Neural cell (in vitro differentiated cells): ENCODE data around the gene ADTRP. TPM values are rescaled to one million over a fixed set of nuclear protein-coding genes. Genes with fewer than 3 reads are reported as not detected.

ENCODE experiments used
- H2AFZ ChIP-seq: fragments of 200-600, 300-800 bp; sonication (generic), shearing (Covaris generic); 2 replicates; pipeline ENCODE4 v1.6.0; 2014; ENCODE audit warnings: low read depth, mild to moderate bottlenecking, antibody characterized with exemption, low read length, moderate library complexity
- H3F3A ChIP-seq: fragments of 200-600 bp; shearing (Covaris generic); 2 replicates; pipeline ENCODE4 v1.6.1; 2016; ENCODE audit warnings: mild to moderate bottlenecking, moderate library complexity, mixed read lengths, antibody characterized with exemption, low read length; ENCODE audit not compliant: insufficient read depth, poor library complexity, severe bottlenecking
- H3K27ac ChIP-seq: fragments of 200-600, 300-800 bp; sonication (generic), shearing (Covaris generic); 2 replicates; pipeline ENCODE4 v1.5.1; 2014; ENCODE audit warnings: mild to moderate bottlenecking, low read length, moderate library complexity
- H3K27me3 ChIP-seq: fragments of 300-800, 200-600 bp; sonication (generic), shearing (Covaris generic); 2 replicates; pipeline ENCODE4 v1.6.0; 2014; ENCODE audit warnings: mild to moderate bottlenecking, low read depth, low read length, moderate library complexity; ENCODE audit not compliant: insufficient read depth
- H3K36me3 ChIP-seq: fragments of 300-800, 200-600 bp; sonication (generic), shearing (Covaris generic); 2 replicates; pipeline ENCODE4 v1.5.1; 2014; ENCODE audit warnings: mild to moderate bottlenecking, antibody characterized with exemption, low read length, moderate library complexity; ENCODE audit not compliant: insufficient read depth
- H3K4me2 ChIP-seq: fragments of 300-800, 200-600 bp; sonication (generic), shearing (Covaris generic); 2 replicates; pipeline ENCODE4 v1.6.0; 2014; ENCODE audit warnings: mild to moderate bottlenecking, low read length
- H3K4me3 ChIP-seq: fragments of 300-800, 200-600 bp; sonication (generic), shearing (Covaris generic); 2 replicates; pipeline ENCODE4 v1.5.1; 2014; ENCODE audit warnings: mild to moderate bottlenecking, low read length, moderate library complexity
- H3K79me2 ChIP-seq: fragments of 200-600 bp; shearing (Covaris generic); replicated peaks from 2 replicates; pipeline ENCODE4 v1.6.0; 2014; ENCODE audit warnings: mild to moderate bottlenecking, low read length, moderate library complexity; ENCODE audit not compliant: insufficient read depth
- H3K9ac ChIP-seq: fragments of 300-800, 200-600 bp; sonication (generic), shearing (Covaris generic); 2 replicates; pipeline ENCODE4 v1.6.1; 2016; ENCODE audit warnings: mild to moderate bottlenecking, low read length, mixed read lengths
- H3K9me2 ChIP-seq: fragments of 200-600 bp; shearing (Covaris generic); 2 replicates; pipeline ENCODE4 v1.6.1; 2016; ENCODE audit warnings: mild to moderate bottlenecking, low read length, mixed read lengths; ENCODE audit not compliant: insufficient read depth
- H3K9me3 ChIP-seq: fragments of 200-600, 300-800 bp; sonication (generic), shearing (Covaris generic); 2 replicates; pipeline ENCODE4 v1.6.1; 2016; ENCODE audit warnings: mild to moderate bottlenecking, mixed run types, low read length, moderate library complexity, mixed read lengths
- H4K20me1 ChIP-seq: fragments of 200-600 bp; shearing (Covaris generic); 2 replicates; pipeline ENCODE4 v1.6.1; 2016; ENCODE audit warnings: mild to moderate bottlenecking, mixed run types; ENCODE audit not compliant: insufficient read depth
- CTCF ChIP-seq: fragments of 450-650 bp; IDR thresholded peaks from 2 replicates; pipeline ENCODE4 v1.5.1; 2014; ENCODE audit warnings: antibody characterized with exemption, mild to moderate bottlenecking, moderate library complexity; ENCODE audit not compliant: poor library complexity, severe bottlenecking
- EP300 ChIP-seq: fragments of 450-650 bp; conservative IDR thresholded peaks from 2 replicates; pipeline ENCODE4 v1.6.1; 2014; ENCODE audit warnings: antibody characterized with exemption, mild to moderate bottlenecking, moderate library complexity; ENCODE audit not compliant: poor library complexity, severe bottlenecking
- MXI1 ChIP-seq: fragments of 450-650 bp; conservative IDR thresholded peaks from 2 replicates; pipeline ENCODE4 v1.6.1; 2014; ENCODE audit warnings: antibody characterized with exemption, mild to moderate bottlenecking; ENCODE audit not compliant: poor library complexity, severe bottlenecking
- POLR2AphosphoS5 ChIP-seq: IDR thresholded peaks from 2 replicates; pipeline ENCODE4 v1.6.1; 2012
- RAD21 ChIP-seq: fragments of 450-650 bp; conservative IDR thresholded peaks from 2 replicates; pipeline ENCODE4 v1.6.1; 2014; ENCODE audit warnings: antibody characterized with exemption, mild to moderate bottlenecking, moderate library complexity
- SMC3 ChIP-seq: fragments of 450-650 bp; conservative IDR thresholded peaks from 2 replicates; pipeline ENCODE4 v1.6.1; 2014; ENCODE audit warnings: antibody characterized with exemption, mild to moderate bottlenecking, moderate library complexity; ENCODE audit not compliant: poor library complexity
- TAF1 ChIP-seq: IDR thresholded peaks from 2 replicates; pipeline ENCODE4 v1.6.1; 2012; ENCODE audit warnings: low read depth
- polyA plus RNA-seq: library from polyadenylated mRNA; depleted of rRNA; stranded (reverse); fragments of >200 nt; gene quantifications from 2 replicates; pipeline ENCODE4 v1.2.3, GENCODE V29; 2014
- TF ChIP-seq, protein P1 (sequence below): IDR thresholded peaks from 2 replicates; pipeline ENCODE4 v1.6.1; 2012; ENCODE audit warnings: borderline replicate concordance

The ADTRP gene
- polyA plus RNA-seq, 1 donor from 2014 or later = not detected

DNA sequence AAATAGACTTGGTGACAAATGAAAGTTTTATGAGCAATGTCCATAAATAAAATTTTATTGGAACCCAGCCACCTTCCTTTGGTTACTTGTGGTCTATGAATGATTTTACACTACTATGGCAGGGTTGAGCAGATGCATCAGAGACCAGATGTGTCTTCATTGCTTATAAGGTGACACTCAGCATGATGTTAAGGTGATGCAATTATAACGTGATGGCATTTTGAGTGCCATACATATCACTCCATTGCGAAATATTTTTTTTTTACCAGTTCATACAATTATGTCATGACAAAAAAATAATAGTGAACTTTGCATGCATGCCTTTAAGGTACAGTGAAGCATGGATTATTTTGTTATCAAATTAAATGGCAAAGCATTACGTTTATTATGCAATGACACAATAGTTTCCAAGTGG lies 96.0 kb downstream of the ADTRP start:
- Histone ChIP-seq H3K9me3 (no peaks in the 10 kb centered on the region), H3K9ac (no peak overlapping the region), H3K4me2 (no peak overlapping the region), H4K20me1 (no peaks in the 10 kb centered on the region), H3K9me2 (no peaks in the 10 kb centered on the region), H3K36me3 (no peaks in the 10 kb centered on the region), H3K27me3 (no peaks in the 10 kb centered on the region), H3F3A (no peaks in the 10 kb centered on the region), H2AFZ (no peak overlapping the region), H3K4me3 (no peak overlapping the region), H3K79me2 (no peaks in the 10 kb centered on the region), H3K27ac (no peak overlapping the region)
- TF ChIP-seq POLR2AphosphoS5 (no peak), CTCF (no peak), SMC3 (no peak), MXI1 (no peak), EP300 (no peak), RAD21 (no peak), TAF1 (no peak)
- TF ChIP-seq, protein P1, sequence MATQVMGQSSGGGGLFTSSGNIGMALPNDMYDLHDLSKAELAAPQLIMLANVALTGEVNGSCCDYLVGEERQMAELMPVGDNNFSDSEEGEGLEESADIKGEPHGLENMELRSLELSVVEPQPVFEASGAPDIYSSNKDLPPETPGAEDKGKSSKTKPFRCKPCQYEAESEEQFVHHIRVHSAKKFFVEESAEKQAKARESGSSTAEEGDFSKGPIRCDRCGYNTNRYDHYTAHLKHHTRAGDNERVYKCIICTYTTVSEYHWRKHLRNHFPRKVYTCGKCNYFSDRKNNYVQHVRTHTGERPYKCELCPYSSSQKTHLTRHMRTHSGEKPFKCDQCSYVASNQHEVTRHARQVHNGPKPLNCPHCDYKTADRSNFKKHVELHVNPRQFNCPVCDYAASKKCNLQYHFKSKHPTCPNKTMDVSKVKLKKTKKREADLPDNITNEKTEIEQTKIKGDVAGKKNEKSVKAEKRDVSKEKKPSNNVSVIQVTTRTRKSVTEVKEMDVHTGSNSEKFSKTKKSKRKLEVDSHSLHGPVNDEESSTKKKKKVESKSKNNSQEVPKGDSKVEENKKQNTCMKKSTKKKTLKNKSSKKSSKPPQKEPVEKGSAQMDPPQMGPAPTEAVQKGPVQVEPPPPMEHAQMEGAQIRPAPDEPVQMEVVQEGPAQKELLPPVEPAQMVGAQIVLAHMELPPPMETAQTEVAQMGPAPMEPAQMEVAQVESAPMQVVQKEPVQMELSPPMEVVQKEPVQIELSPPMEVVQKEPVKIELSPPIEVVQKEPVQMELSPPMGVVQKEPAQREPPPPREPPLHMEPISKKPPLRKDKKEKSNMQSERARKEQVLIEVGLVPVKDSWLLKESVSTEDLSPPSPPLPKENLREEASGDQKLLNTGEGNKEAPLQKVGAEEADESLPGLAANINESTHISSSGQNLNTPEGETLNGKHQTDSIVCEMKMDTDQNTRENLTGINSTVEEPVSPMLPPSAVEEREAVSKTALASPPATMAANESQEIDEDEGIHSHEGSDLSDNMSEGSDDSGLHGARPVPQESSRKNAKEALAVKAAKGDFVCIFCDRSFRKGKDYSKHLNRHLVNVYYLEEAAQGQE = no peak

- Histone ChIP-seq H3K27ac (no peak overlapping the region), H3K9me2 (no peaks in the 10 kb centered on the region), H3K9me3 (no peaks in the 10 kb centered on the region), H3F3A (no peaks in the 10 kb centered on the region), H3K27me3 (no peaks in the 10 kb centered on the region), H3K79me2 (no peaks in the 10 kb centered on the region), H3K4me2 (no peak overlapping the region), H3K4me3 (no peak overlapping the region), H2AFZ (no peak overlapping the region), H3K36me3 (no peaks in the 10 kb centered on the region), H4K20me1 (no peaks in the 10 kb centered on the region), H3K9ac (no peak overlapping the region)
- TF ChIP-seq RAD21 (peak; percentile 27), SMC3 (peak; percentile 38), CTCF (no peak)
Observed at GRCh38 chr6:11681770-11682169, 96.8 kb downstream of the ADTRP start.
